T follicular helper cell (primary cell): ENCODE measurements around the gene FBXL19.

Experiments used
- DNase-seq: peaks from one replicate; pipeline ENCODE4 v3.0.0-alpha.2; 2020; ENCODE audit warnings: low read depth

Gene FBXL19

DNA sequence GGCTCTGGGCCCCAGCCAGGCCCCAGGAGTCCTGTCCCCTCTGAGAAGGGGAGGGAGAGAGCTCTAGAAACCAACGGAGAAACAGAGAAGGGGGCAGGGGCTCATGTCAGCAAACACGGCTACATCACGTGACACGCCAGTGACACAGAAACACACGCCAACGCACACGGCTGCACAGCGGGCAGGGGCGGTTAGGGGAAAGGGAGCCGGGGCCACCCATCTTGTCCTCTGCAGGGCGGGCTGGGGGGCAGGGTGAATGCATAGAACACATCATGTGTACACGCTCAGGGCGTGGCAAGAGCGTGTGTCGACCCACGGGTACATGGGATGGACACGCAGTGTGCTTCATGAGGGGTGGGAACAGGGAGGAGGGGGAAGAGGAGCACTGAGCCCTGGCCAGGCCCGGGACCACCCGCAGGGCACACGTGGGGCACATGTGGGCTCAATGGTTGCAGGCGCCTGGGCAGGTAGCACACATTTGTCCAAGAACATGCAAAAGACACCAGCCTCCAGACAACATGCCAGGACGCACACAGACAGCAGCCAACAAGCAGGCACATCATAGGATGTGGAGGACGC lies 66.2 kb downstream of the FBXL19 start:
- DNase-seq = no peak

DNA sequence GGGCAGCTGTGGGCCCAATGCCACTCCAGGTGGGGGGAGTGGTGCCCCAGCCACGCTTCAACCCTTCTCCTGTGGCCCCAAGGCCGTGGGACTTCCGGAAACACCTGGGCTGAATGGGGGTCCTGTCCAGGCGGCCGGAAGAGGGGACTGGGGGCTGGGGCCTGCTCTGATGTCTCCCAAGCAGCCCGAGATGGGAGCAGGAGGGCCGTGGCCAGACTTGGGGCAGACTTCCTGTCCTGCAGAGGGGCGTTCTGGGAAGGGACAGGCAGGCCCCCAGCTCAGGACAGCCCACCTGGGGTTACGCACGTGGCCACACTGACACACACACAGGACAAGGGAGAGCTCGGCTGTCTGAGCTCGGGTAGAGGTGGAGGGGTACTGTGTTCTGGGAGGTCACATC lies 66.7 kb downstream of the FBXL19 start:
- DNase-seq = no peak

DNA sequence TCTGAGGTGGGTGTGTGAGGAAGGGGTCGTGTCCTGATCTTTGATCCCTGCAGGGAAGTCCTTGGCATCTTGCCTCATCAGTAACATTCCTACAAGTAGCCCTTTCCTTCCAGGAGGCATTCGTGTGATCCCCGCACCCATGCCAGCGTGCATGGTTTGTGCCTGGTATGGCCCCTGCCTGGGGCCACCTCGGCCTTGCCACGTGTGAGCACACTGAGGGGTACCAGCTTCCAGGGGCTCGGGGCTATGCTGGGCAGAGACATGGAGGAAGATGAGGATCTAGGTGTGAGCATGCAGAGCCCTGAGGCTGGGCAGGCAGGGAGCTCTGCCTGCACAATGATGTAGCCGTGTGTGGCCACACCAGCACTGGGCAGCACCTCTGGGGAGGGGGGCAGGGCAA lies 67.7 kb downstream of the FBXL19 start:
- DNase-seq = no peak

- DNase-seq = no peak
Measured at GRCh38 chr16:30992276-30992780, 69.0 kb downstream of the FBXL19 start.

- no peak for DNase-seq
Measured at GRCh38 chr16:30992931-30993816, 69.8 kb downstream of the FBXL19 start.

GRCh38 chr16:30995927-30996323 lies 72.6 kb downstream of the FBXL19 start:
- DNase-seq = no peak

DNA sequence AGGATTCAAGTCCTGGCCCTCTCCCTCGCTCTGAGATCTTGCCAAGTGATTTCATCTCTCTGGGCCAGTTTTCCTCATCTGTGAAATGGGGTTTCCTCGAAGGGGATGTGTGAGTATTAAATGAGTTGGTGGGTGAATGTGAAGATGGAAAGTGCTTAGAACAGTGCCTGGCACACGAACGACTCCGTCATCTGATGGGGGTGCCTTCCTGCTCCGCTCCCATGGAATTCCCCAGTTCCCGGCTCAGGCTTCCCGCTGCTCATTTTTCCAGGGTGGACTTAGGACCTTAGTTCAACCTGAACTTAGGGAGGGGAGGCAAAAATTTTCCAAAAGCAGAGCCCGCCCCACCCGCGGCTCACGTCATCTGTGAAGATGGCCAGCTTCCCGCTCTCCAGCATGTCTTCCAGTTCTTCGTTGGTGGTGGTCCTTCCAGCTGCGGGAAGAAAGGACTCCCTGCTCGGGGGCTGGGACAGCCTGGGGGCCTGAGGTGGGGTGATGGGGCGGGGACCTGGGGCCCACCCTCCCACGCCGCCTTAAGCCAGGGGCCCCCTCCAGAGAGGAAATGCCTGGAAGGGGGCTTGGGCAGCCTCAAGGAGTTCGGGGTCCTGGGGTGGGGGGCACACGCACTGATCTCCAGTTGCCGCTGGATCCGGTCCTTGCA lies 73.1 kb downstream of the FBXL19 start:
- no peak for DNase-seq

DNA sequence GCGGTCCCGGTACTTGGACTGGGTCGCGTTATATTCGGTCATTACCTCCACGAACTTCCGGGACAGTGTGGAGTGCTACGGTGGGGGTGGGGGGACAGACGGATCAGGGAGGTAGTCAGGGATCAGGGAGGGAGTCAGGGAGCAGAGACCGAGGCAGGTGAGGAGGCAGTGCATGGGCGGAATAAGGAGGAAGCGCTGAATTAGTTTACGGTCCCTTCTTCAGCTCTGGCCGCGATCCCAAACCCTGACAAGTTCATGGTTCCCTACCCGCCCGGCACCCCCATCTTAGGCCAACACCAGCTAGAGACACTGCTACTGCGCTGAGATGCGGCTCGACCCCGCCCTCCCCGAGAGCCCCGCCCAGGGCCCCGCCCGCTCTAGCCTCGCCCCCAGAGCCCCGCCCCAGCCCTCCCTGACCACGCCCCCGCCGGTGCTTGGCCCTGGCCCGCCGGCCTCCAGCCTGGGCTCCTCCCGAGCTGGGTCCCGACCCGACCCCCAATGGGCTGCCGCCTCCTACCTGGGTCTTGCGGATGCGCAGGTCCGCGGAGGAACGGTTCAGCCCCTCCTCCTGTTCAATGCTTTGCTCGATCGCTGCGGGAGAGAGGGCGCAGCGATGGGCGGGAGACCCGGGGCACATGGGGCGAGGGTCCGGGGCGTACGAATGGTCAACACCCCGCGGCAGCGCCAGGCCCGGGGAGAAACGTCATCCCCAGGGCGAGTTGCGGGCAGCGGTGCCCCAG lies 73.8 kb downstream of the FBXL19 start:
- peak; percentile 76 for DNase-seq

DNA sequence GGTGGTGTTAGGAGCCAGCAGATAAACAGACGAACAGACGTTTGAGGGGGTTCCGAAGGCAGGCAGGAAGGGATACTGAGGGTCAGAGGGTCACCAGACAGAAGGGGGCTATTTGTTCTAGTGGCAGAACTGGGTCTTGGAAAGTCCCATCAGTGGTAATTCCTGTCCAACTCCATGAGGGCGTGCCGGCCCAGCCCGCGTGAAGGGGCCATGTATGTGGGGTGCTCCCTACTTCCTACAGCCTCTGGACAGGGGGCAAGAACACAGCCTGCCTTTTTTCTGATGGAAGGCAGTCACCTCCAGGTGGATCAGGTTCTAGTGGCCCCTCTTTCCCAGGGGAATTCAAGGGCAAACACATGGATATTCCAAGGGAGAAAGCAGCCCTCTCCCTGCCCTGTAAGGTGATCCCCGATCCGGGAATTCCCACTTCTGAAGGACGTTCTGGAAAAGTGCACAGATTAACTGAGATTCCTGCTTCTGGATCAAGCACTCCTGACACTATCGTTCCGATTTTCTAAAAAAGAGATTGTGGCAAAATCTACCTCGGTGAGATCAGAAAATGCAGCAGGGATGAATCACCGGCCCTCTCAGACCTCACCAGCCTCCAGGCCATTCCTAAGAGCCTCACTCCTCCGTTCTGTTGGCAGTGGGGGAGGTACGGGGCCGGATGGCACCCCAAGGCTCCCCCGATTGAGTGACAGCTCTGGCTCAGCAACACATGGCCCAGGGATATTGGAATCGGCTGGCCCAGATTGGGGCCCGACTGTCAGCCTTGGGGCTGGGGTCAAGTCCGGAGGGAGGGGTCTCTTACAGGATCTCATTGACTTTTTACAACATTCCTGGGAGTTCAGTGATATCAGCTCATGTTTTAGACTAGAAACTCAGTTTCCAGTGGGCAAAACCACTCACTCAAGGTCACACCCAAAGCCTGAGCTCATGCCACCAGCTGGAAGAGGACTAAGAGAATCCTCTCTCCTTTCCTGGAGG lies 74.6 kb downstream of the FBXL19 start:
- DNase-seq = no peak
